Hematopoietic multipotent progenitor cell (in vitro differentiated cells): ENCODE results near the gene STAT5A. TPM values are rescaled to one million over a fixed set of nuclear protein-coding genes. Genes with fewer than 3 reads are reported as not detected.

Experiments used
- DNase-seq, 3 donors: peaks; one replicate each; pipeline ENCODE4 v3.0.0-alpha.2; 2011 to 2015; ENCODE audit warnings: low read depth in 2 of 3, low spot score in 2 of 3
- total RNA-seq: library from RNA; depleted of rRNA; stranded (reverse); fragments of >200 nt; gene quantifications from one replicate; pipeline ENCODE4 v1.2.3, GENCODE V29; 2012

The STAT5A gene
- total RNA-seq, 1 donor, result 603 TPM

DNA sequence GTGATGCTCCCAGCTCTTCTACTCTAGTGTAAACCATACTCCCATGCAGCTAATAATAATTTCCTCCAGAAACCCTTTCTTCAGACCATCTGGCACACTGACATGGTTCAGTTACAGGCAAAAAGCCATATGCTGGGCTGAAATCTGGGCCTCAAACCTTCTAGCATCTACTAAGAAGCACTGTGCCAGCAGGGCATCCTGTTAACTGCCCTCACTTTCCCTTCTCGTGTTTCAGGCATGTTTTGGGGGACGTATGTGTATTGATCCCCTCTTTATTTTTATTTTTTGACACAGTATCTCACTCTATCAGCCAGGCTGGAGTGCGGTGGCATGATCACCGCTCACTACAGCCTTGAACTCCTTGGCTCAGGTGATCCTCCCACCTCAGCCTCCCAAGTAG is 33.3 kb downstream of the STAT5A start:
- no peak for DNase-seq

DNA sequence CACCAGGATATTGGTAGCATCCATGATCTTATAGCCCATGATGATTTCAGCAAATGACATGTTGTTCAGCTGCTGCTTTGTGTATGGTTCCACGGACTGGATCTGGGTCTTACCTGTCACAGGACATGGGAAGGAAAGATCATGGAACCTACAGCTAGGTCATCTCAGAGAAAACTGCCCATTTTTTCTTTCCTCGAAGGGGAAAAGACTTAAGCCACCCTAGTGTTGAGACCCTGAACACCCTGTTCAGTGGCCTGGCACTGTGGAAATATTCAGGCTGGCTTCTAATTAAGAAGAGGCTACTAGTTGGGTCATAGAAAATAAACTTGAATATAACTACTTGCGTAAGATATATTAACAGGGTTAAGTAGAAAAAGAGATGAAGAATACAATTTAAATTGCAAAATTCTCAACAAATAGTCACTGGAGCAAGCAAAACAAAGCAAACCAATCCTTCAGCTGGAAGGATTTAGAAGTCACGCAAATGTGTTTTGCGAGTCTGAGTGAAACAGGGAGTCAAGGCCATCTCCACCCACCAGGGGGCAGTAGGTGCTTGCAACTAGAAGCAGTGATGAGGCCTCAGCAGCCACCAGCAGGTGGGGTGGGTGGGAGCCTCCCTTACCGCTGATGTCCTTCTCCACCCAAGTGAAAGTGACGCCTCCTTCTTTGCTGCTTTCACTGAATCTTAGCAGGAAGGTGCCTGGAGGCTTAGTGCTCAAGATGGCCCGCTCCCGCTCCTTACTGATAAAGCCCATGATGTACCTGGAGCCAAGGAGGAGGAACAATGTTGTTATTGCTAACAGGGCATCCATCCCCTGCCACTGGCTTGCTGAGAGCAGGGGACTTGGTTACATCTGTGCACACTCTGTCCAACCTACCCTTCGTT is 34.3 kb downstream of the STAT5A start:
- peak; percentile 86 to 97 (median 94) for DNase-seq

DNA sequence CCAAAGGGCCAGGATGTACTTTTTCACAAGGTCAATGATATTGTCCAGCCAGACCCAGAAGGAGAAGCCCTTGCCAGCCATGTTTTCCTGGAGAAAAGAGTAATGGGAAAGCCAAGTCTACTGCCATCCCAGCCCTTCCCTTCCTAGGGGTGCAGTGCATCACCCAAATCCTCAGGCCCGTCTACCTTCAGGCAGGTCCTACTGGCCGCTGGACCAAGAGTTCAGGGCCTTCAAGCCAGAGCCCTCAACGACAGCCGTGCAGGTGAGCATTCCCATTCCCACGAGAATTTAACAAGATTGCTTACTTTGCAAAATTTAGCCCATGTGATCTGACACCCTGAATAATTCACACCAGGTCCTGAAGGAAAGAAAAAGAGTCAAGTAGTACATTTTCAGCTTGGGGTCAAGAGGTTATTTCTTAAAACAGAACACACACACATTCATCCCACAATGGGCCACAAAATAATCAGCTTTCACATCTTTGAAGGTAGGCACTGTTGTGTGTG is 35.0 kb downstream of the STAT5A start:
- DNase-seq, result no peak

DNA sequence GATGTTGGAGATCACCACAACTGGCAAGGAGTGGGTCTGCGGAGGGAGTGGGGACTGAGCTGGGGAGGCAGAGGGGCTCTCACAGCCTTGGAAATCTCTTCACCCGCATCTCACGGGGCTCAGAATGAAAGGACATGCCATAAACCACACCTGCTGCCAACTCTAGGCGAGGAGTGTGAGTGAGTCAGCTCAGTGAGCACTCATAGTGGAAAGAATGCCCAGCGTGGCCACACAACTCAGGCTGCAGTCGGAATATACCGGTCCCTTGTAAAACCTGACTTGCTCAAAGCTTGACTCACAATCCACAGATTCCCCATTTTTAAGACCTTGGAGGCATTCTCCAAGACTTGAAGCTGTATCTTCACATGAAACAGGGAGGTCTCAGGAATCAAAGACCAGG is 36.7 kb downstream of the STAT5A start:
- DNase-seq, result no peak

DNA sequence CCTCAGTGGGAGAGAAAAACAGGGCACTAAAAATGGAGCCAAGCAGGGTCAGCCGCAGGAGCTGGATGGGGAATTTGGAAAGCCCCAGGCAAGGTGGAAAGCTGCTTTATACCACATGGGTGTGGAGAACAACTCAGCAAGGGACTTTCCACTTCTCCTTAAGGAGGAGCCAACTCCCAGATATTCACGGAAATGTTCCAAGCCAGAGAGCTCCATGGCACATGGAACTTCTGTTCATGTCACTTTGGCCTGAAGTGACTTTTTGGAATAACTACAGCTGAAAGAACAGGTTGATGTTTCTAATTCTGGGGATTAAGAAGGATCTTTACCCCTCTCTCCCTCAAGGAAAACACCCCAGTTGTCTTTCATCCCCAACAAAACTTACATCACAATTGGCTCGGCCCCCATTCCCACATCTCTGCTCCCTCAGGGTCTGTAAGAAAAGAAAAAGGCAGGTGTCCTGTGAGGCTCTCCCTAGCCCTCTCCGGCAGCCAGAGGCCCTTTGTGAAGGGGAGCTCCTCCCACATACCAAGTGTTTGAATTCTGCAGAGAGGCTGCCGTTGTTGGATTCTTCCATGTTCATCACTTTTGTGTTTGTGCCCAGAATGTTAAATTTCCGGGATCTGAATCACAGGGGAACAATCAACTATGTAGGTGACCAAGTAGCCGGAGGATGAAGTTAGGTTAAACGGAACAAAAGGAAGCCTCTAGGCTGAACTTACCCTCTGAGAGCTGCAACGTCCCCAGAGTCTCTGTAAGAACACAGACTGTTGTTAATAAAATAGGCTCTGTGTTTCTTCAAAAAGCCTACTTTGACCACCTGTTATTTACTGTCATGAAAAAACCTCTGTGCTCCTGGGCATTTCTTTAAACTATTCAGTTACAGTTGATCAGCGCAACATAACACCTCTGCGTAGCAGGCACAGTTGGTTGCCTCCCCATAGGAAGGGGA is 41.0 kb downstream of the STAT5A start:
- no peak for DNase-seq

DNA sequence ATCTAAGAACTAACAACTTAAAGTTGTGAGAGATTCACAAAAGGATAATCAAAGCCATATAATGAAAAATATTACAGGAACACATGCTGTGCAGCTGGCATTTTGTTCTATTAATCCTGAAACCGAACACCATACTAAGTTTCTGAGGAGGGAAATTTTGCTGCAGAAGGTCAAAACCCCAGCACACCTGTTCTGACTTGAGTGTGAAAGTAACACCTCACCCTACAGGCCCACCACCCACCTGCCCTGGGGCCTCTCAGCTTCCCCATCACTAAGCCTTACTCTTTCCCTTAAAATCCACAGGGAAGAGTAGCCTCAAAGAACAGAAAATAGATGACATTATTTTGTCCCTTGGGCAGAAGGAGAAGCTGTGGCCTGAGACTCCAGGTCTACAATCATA is 44.8 kb downstream of the STAT5A start:
- DNase-seq, result no peak

DNA sequence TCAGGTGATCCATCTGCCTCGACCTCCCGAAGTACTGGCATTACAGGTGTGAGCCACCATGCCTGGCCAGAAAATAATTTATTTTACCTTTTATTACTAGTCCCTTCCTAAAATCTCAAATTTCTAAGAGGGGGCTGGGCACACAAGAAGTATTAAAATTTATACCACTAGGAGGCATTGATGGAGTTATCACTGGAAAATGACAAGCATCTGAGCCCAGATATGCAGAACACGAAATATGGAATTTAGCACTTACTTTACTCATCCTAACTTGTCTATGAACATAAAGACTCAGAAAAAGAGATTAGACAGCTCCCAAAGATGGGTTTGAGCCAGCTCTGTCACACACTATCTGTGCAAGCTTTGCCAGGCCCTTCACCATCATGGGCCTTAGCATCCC is 46.4 kb downstream of the STAT5A start:
- peak in 1 of 3 donors; percentile 26 for DNase-seq

DNA sequence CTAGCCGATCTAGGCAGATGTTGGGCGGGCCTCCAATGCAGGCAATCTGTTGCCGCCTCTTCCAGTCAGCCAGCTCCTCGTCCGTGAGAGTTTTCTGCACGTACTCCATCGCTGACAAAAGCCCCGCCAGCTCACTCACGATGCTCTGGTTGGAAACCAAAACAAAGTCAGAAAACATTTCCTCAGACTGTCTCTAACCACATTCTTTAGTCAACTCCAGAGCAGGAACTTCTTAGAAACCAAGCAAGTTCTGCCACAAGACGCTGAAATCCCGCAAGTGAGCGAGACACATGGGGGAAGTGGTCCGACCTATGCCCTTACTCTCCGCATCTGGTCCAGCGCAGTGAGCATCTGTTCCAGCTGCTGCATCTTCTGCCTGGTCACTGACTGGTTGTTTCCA is 49.1 kb downstream of the STAT5A start:
- peak in 2 of 3 donors; percentile 36 to 47 for DNase-seq

DNA sequence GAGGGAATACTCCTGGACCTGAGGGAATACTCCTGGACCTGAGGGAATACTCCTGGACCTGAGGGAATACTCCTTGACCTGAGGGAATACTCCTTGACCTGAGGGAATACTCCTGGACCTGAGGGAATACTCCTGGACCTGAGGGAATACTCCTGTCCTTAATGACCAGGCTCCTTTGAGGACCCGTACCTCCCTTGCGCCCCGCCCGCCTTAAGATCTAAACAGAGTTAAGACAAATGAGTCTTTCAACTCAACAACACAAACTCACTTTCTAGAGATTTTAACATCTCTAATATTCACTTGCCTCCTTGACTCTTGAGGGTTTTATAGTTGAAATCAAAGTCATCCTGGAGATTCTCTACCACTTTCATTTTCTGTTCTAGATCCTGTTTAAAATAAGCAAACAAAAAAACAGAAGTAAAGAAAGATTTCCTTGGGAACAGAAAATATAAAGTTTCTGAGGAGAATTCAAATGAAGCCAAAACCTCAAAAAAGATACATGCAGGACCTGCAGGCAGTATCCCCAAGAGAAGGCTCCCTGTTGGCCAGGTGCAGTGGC is 50.2 kb downstream of the STAT5A start:
- no peak for DNase-seq

DNA sequence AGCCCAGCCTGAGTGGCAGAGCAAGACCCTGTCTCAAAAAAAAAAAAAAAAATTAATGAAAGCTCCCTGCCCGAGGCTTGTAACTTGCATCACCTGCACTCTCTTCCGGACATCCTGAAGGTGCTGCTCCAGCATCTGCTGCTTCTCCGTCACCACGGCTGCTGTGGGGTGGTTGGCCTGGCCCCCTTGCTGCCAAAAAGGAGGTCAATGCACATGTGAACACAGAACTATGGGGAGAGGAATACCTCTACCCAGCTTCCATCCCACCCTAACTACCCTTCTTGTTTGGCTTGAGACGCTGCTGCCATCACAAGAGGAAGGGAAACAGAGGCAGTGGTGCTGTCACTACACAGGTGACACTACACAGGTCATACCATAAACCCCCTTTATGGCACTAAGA is 50.9 kb downstream of the STAT5A start:
- DNase-seq, result no peak

DNA sequence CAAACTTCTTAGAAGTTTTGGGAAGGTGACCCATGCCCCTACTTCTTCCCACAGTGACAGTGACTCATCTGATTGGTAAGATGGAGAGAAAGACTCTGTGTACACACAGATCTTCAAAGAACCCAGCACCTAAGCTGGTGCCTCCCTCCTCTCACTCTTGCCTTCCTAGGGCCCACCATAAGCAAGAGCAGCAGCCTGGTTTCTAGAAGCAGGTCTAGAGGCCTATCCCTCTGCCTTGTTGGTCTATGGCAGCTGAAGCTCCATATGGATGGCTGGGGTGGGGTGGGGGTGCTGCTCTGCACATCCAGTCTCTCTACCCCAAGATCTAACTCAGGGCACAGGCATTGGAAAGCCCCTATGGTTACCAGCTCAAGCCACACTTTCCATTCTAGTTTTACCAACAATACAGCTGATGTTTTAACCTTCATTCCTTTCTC is 52.4 kb downstream of the STAT5A start:
- DNase-seq, result no peak

DNA sequence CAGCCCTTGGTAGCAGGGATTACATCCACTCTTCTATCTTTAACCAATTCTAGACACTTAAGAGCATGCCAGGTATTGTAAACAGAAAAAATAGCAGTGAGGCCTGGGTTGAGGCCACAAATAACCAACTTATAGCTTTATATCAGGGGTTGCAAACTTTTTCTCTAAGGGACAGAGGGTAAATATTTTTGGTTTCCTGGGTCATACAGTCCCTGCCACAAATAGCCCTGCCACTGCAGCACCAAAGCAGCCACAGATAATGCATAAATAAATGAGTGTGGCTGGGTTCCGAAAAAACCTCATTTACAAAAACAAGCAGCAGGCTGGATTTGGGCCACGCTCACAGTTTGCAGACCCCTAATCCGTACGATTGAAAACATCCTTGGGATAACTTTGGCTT is 53.3 kb downstream of the STAT5A start:
- no peak for DNase-seq

DNA sequence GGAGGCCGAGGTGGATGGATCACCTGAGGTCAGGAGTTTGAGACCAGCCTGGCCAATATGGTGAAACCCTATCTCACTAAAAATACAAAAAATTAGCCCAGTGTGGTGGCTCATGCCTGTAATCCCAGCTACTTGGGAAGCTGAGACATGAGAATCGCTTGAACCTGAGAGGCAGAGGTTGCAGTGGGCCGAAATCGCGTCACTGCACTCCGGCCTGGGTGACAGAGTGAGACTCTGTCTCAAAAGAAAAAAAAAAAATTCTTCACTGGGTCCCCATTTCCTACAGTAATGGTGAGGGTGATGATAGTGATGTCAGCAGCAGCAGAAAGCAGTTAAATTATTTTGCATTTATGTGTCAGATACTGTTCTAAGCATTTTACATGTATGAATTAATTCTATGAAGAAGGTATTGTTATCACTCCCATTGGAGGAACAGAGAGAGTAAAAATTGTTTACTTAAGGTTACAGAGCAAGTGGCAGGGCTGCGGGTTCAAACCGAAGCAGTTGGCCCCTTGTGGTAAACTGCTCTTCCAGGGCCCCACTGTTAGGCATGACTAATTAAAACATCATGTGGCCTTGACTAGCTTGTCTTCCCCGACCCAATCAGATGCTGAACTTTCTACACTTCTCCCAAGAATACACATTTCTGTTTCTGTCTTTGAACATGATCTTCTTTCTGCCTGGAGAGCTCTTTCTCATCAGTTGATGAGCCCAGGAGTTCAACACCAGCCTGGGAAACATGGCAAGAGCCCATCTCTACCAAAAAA is 54.1 kb downstream of the STAT5A start:
- peak in 1 of 3 donors; percentile 16 for DNase-seq

DNA sequence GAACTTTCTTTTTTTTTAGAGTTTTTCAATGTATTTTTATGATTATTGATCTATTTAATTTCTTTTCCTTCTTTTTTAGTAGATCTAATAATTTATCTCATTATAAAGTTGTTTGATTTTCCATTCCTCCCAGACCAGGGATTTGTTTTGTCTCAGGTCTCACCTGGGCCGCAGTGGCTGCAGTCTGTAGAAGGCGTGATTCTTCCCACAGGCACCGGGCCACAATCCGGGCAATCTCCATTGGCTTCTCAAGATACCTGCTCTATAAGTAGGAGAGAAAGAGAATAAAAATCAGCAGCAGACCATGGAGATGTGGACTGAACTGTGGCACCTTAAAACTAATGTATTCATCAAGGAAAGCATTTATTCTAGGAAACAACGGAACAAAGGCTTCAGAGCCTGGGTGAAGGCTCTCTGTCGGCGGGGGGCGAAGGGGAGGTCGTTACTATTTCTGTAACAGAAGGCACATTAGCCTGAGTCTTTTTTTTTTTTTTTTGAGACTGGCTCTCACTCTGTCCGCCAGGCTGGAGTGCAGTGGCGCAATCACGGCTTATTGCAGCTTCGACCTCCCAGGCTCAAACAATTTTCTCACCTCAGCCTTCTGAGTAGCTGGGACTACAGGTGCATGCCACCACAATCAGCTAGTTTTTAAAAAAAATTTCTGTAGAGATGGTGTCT is 57.2 kb downstream of the STAT5A start:
- DNase-seq, result no peak

DNA sequence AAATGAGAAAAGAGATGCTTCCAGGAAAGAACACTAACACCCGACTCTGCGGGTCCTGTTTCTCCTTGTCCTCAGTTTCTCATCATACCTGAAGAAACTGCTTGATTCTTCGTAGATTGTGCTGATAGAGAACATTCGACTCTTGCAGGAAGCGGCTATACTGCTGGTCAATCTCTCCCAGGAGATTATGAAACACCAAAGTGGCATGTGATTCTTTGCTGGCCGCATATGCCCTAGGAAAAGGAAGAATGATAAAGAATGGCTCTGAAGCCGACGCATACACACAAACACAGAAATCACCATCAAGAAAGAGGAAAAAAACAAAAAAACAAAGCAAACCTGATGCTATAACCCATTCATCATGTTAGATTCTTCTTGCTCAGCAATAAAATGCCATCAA is 58.2 kb downstream of the STAT5A start:
- DNase-seq, result no peak

DNA sequence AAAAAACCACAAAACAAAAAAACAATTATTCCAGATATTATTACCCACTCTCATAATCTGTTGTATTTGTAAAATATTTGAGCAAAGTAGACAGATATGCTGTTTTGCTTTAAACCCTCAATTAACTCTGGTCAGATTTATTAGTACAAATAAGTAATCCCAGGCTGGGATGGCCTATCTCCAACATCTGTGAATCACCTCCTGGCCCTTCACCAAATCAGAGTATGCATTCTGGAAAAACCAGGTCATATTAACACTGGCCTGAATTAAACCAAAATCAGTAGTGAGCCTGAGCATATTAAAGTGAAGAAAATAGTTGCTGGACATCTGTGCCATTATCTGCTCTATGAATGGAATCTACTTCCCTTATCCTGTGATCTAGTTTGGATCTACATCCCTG is 58.9 kb downstream of the STAT5A start:
- DNase-seq, result no peak

DNA sequence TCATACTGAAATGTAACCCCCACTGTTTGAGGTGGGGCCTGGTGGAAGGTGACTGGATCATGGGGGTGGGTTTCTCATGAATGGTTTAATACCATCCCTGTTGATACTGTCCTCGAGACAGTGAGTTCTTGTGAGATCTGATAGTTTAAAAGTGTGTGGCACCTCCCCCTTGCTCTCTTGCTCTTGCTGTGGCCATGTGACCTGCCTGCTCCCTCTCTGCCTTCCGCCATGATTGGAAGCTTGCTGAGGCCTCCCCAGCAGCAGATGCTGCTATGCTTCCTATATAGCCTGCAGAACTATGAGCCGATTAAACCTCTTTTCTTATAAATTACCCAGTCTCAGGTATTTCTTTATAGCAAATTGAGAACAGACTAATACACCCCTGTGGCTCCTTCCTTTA is 59.3 kb downstream of the STAT5A start:
- DNase-seq, result no peak

DNA sequence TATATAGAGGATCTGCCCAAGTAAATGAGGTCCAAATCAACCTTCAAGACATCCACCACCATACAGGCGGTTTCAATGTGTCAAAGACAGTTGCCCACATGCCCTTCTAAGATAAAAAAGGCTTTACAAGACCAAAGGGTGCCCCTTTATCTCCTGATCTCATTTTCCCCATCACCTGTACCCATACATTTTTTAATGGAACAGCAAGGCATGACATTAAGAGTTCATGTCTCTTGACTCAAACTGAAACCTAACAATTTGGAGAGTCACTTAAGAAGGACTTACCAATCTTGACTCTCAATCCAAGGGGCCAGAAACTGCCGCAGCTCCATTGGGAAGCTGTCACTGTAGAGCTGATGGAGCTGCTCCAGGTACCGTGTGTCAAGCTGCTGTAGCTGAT is 59.8 kb downstream of the STAT5A start:
- no peak for DNase-seq

DNA sequence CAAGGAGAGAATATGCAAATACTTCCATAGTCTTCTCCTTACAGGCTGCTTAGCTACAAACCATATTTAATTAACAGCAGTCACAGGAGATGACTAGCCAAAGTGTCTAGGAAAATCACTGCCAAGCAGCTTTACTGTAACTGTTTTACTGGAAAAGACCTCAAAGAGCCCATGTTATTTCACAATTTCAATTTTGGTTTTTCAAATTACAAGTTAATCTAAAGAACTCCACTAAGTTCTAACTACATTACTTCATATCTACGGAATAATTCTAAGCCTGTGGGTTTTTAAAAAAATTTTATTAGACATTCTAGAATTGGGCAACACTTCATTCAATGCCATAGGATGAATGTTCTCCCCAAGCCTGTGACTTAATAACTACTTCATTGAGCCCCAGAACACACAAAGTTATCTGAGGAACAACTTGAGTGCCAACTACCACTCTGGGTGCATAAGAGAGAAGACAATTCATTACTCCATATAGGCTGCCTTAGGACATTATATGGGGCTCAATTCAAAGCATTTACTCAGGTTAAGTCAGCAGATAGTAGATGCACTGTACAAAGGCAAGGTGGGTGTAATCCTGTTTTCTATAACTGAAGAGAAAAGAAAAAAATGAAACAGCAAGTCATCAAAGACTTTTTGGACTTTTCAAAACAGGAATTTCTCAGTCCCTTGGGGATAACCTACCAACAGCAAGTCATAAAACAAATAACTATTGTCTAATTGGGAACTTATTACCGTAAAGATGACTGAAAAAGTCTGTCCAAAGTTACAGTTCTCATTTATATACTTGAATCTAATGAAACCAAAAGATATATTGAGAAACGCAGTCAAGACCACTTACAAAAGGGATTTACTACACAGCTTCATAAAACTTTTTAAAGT is 66.9 kb downstream of the STAT5A start:
- no peak for DNase-seq
